K562 (cell line): Measurements from ENCODE around the gene NELL1. TPM values are rescaled to one million over a fixed set of nuclear protein-coding genes. Genes with fewer than 3 reads are reported as not detected.

Experiments used
- ATAC-seq: fragments of 200-7000 bp; cut with Tn5 transposase; 3 replicates; pipeline ENCODE4 v1.9.1; 2020; ENCODE audit warnings: moderate library complexity
- BruUV-seq: library from RNA; stranded (reverse); fragments of 400-500 nt; replicated peaks from 2 replicates; lab custom pipeline; 2021; lab: Mats Ljungman, UMichigan
- CTCF ChIA-PET: fragments of 300-600 bp; formaldehyde crosslinking; extraction: SDS; loops from one replicate; lab custom pipeline; 2021; ENCODE audit warnings: low intra/inter-chr PET ratio; lab: Yijun Ruan, JAX
- POLR2A ChIA-PET: fragments of 300-600, 350-650 bp; sonication (Branson Sonifier 250); formaldehyde crosslinking; extraction: SDS; loops from one replicate; lab custom pipeline; 2021; ENCODE audit warnings: antibody characterized with exemption, inconsistent platforms; lab: Yijun Ruan, JAX
- DNase-seq, 4 experiments: peaks; one replicate each; pipeline versions ENCODE4 v3.0.0 to v3.0.0-alpha.2; 2011 to 2018; ENCODE audit warnings: low spot score in 3 of 4, mixed read lengths in 3 of 4; ENCODE audit errors: extremely low read depth in 1 of 4
- FAIRE-seq: peaks from 2 replicates; lab custom pipeline; 2011; peaks lifted over from hg19 to GRCh38; lab: Jason Lieb, UNC
- H2AFZ ChIP-seq: 2 replicates; pipeline ENCODE4 v1.6.0; 2011; ENCODE audit warnings: low read depth, low read length, control low read depth, inconsistent platforms
- H3K27ac ChIP-seq: fragments of 200-600 bp; 3 replicates; pipeline ENCODE4 v1.8.0; 2011; ENCODE audit warnings: low read depth, mild to moderate bottlenecking, control low read depth, inconsistent platforms, low read length, moderate library complexity, mixed read lengths; ENCODE audit errors: extremely low read depth
- H3K27me3 ChIP-seq, 2 experiments: fragments of 300-600 bp in 1 of 2; 2 replicates in 1 of 2; 3 replicates in 1 of 2; pipeline versions ENCODE4 v1.6.0 to v1.8.0; 2011; ENCODE audit warnings: inconsistent platforms in 2 of 2, low read length in 2 of 2, mild to moderate bottlenecking in 1 of 2, mixed read lengths in 1 of 2, moderate library complexity in 1 of 2; ENCODE audit not compliant: control insufficient read depth in 2 of 2, insufficient read depth in 2 of 2
- H3K36me3 ChIP-seq: fragments of 300-600 bp; 3 replicates; pipeline ENCODE4 v1.8.0; 2011; ENCODE audit warnings: mild to moderate bottlenecking, low read length, inconsistent platforms; ENCODE audit not compliant: control insufficient read depth, insufficient read depth
- H3K4me1 ChIP-seq, 2 experiments: fragments of 200-600 bp in 1 of 2; replicated peaks in 1 of 2; 2 replicates in 1 of 2; 3 replicates in 1 of 2; pipeline versions ENCODE4 v1.5.1 to v1.8.0; 2011; ENCODE audit warnings: inconsistent platforms in 2 of 2, low read length in 2 of 2, mild to moderate bottlenecking in 1 of 2, mixed read lengths in 1 of 2, moderate library complexity in 1 of 2; ENCODE audit not compliant: control insufficient read depth in 2 of 2, insufficient read depth in 2 of 2
- H3K4me2 ChIP-seq: 2 replicates; pipeline ENCODE4 v1.6.1; 2011; ENCODE audit warnings: low read length, control low read depth, inconsistent platforms, mixed read lengths; ENCODE audit not compliant: insufficient read depth
- H3K4me3 ChIP-seq: fragments of 200-600 bp; sonication (generic), shearing (Covaris generic); 2 replicates; pipeline ENCODE4 v1.5.1; 2016; ENCODE audit warnings: control low read depth, inconsistent platforms
- H3K79me2 ChIP-seq: fragments of 200-600 bp; 3 replicates; pipeline ENCODE4 v1.8.0; 2011; ENCODE audit warnings: low read length, inconsistent platforms; ENCODE audit not compliant: control insufficient read depth, insufficient read depth
- H3K9ac ChIP-seq, 2 experiments: 2 replicates each; pipeline versions ENCODE4 v1.6.0 to v1.6.1; 2011; ENCODE audit warnings: low read depth in 2 of 2, low read length in 2 of 2, control low read depth in 1 of 2, inconsistent platforms in 1 of 2, mild to moderate bottlenecking in 1 of 2, mixed read lengths in 1 of 2; ENCODE audit not compliant: insufficient read depth in 1 of 2
- H3K9me1 ChIP-seq: one replicate; pipeline ENCODE4 v1.6.0; 2011; ENCODE audit warnings: inconsistent platforms, mild to moderate bottlenecking, low read length, moderate library complexity; ENCODE audit not compliant: control insufficient read depth, insufficient read depth
- H3K9me3 ChIP-seq: replicated peaks from 2 replicates; pipeline ENCODE4 v1.5.1; 2011; ENCODE audit warnings: low read depth, low read length, inconsistent platforms; ENCODE audit not compliant: control insufficient read depth, insufficient read depth
- H4K20me1 ChIP-seq: replicated peaks from 2 replicates; pipeline ENCODE4 v1.6.1; 2011; ENCODE audit warnings: low read length, inconsistent platforms, mixed read lengths; ENCODE audit not compliant: control insufficient read depth, insufficient read depth
- ARID2 ChIP-seq: fragments of 450-650 bp; IDR thresholded peaks from 2 replicates; pipeline ENCODE4 v1.6.1; 2017; ENCODE audit warnings: antibody characterized with exemption, mild to moderate bottlenecking
- ELF1 ChIP-seq: fragments of 200-800 bp; sonication (Bioruptor generic); IDR thresholded peaks from 2 replicates; pipeline ENCODE4 v1.6.1; 2016; ENCODE audit warnings: missing genetic modification characterization, missing compliant biosample characterization
- ELF4 ChIP-seq: fragments of 450-650 bp; formaldehyde crosslinking; IDR thresholded peaks from 2 replicates; pipeline ENCODE4 v1.4.0; 2022; ENCODE audit warnings: missing genetic modification characterization
- PHF8 ChIP-seq: fragments of 200-600 bp; sonication (generic); IDR thresholded peaks from 2 replicates; pipeline ENCODE4 v1.6.1; 2012; ENCODE audit warnings: mixed run types, mild to moderate bottlenecking, inconsistent platforms, low read length, moderate library complexity, borderline replicate concordance
- RBM39 ChIP-seq: fragments of 200-400 bp; formaldehyde crosslinking; optimal IDR thresholded peaks from 2 replicates; pipeline ENCODE3; 2018; ENCODE audit warnings: low read depth, low read length
- SETDB1 ChIP-seq: IDR thresholded peaks from one replicate; pipeline ENCODE4 v1.6.1; 2012; ENCODE audit warnings: low read length, control low read depth, inconsistent platforms
- SREBF2 ChIP-seq: sonication (generic); formaldehyde crosslinking; IDR thresholded peaks from 2 replicates; pipeline ENCODE4 v1.4.0; 2020; ENCODE audit warnings: mild to moderate bottlenecking, missing genetic modification reagents
- U2AF2 ChIP-seq: fragments of 200-400 bp; formaldehyde crosslinking; optimal IDR thresholded peaks from 2 replicates; pipeline ENCODE3; 2017; ENCODE audit warnings: low read depth, mild to moderate bottlenecking, low read length
- XRCC4 ChIP-seq: IDR thresholded peaks from one replicate; pipeline ENCODE4 v1.6.1; 2011; ENCODE audit not compliant: insufficient read depth, insufficient read length; ENCODE audit errors: extremely low read depth
- ZNF24 ChIP-seq: fragments of 450-650 bp; IDR thresholded peaks from 2 replicates; pipeline ENCODE4 v1.6.1; 2016
- ZNF354B ChIP-seq: fragments of 250-450 bp; sonication (Bioruptor Pico); IDR thresholded peaks from 2 replicates; pipeline ENCODE4 v1.4.0; 2020
- ZSCAN32 ChIP-seq: fragments of 450-650 bp; formaldehyde crosslinking; IDR thresholded peaks from 2 replicates; pipeline ENCODE4 v1.4.0; 2020; ENCODE audit warnings: mild to moderate bottlenecking, moderate library complexity
- WGBS: fragments of 100-300 bp; shearing (Covaris generic); methylation state at CpG from one replicate; pipeline ENCODE4 v1.1.6; 2016; ENCODE audit warnings: low coverage, mixed read lengths; ENCODE audit not compliant: insufficient coverage; ENCODE audit errors: missing lambda C conversion rate; 5-methylcytosine and 5-hydroxymethylcytosine counted together
- in situ Hi-C: fragments of 300-500 bp; cut with MboI; formaldehyde crosslinking; loops from 4 replicates; pipeline ENCODE4 v1.15.0; 2018; ENCODE audit warnings: inconsistent platforms, mixed read lengths
- intact Hi-C: fragments of 100-400 bp; cut with micrococcal nuclease; formaldehyde crosslinking; loops from 2 replicates; pipeline ENCODE4 v1.14.2; 2022
- polyA plus RNA-seq, 8 experiments: library from polyadenylated mRNA; depleted of rRNA in 4 of 8; stranded (reverse) in 5 of 8; unstranded in 3 of 8; fragments of >200 nt; fragmentation: Nextera tagmentation in 2 of 8; fragmentation: Illumina TruSeq in 1 of 8; extraction: Ambion mirVana in 2 of 8; extraction: Trizol in 1 of 8; gene quantifications; 2 replicates each; pipeline versions ENCODE4 v1.2.1 to v1.2.3, GENCODE V29; 2011 to 2014; ENCODE audit warnings: inconsistent platforms in 1 of 8, missing spikeins in 1 of 8
- total RNA-seq, 7 experiments: library from RNA; depleted of rRNA in 6 of 7; stranded (reverse); fragments of >200 nt in 6 of 7; fragmentation: Illumina TruSeq in 2 of 7; extraction: Trizol in 2 of 7; gene quantifications; 2 replicates each; pipeline versions ENCODE4 v1.2.1 to v1.2.3, GENCODE V29; 2011 to 2021; ENCODE audit warnings: low replicate concordance in 1 of 7
- TF ChIP-seq, protein P1 (sequence below): fragments of 250-450 bp; sonication (Bioruptor Pico); IDR thresholded peaks from 2 replicates; pipeline ENCODE4 v1.8.0; 2022; ENCODE audit warnings: inconsistent platforms, mild to moderate bottlenecking, moderate library complexity, borderline replicate concordance

The NELL1 gene
- total and polyA plus RNA-seq, 9 of the 15 experiments (the other 6 are each of a cell fraction or from before 2014, with no cell fraction given), result not detected

DNA sequence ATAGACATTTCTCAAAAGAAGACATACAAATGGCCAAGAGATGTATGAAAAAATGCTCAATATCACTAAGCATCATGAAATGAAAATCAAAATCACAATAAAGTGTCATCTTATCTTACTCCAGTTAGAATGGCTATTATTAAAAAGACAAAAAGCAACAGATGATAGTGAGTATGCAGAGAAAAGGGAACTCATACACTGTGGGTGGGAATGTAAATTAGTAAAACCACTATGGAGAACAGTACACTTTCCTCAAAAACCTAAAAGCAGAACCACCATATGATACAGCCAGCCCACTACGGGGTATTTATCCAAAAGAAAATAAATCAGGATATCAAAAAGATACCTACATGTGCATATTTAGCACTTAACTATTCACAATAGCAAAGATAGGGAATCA is 823.5 kb downstream of the NELL1 start (continued):
- TF ChIP-seq, protein P1, sequence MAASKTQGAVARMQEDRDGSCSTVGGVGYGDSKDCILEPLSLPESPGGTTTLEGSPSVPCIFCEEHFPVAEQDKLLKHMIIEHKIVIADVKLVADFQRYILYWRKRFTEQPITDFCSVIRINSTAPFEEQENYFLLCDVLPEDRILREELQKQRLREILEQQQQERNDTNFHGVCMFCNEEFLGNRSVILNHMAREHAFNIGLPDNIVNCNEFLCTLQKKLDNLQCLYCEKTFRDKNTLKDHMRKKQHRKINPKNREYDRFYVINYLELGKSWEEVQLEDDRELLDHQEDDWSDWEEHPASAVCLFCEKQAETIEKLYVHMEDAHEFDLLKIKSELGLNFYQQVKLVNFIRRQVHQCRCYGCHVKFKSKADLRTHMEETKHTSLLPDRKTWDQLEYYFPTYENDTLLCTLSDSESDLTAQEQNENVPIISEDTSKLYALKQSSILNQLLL, result no peak
- TF ChIP-seq ZNF354B (CRISPR knock-in tag) (no peak), SREBF2 (no peak), ZSCAN32 (CRISPR knock-in tag) (no peak), U2AF2 (no peak), ELF4 (CRISPR knock-in tag) (no peak), ZNF24 (no peak), PHF8 (no peak), RBM39 (no peak)

DNA sequence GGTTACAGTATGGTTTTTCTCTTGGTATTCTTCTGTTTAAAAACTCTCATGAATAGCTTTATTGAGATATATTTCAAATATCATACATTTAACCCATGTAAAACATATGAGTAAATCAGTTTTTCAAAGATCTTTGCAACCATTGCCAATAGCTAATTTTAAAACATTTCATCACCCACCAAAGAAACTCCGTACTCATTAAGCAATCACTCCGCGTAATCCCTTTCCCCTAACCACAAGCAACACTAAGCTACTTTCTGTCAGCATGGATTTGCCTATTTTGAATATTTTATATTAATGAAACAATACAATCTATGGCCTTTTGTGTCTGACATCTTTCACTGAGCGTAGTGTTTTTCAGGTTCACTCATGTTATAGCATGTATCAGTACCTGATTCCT is 825.6 kb downstream of the NELL1 start:
- no peak for DNase-seq
- no peak for ATAC-seq
- no peaks in the 10 kb centered on the region for H3K36me3 ChIP-seq
- H3K4me3 ChIP-seq, result no peak overlapping the region
- TF ChIP-seq ARID2 (no peak), XRCC4 (no peak), ELF1 (tag) (no peak), SETDB1 (no peak)
- H3K27ac ChIP-seq, result no peak overlapping the region
- POLR2A ChIA-PET, result no interaction called here
- H3K4me1 ChIP-seq, result no peaks in the 10 kb centered on the region
- CTCF ChIA-PET, result no interaction called here
- no peak overlapping the region for H2AFZ ChIP-seq
- no peaks in the 10 kb centered on the region for H3K27me3 ChIP-seq
- no peaks in the 10 kb centered on the region for H4K20me1 ChIP-seq
- no peaks in the 10 kb centered on the region for H3K9me1 ChIP-seq
- FAIRE-seq, result no peak
- no TSS peak for BruUV-seq
- no peaks in the 10 kb centered on the region; the same call in 1 of the 2 replicates for H3K9me3 ChIP-seq
- in situ Hi-C loops (no loop called here), intact Hi-C loops (no loop called here)
- WGBS, result 35% methylated on average over 4 of the region's 4 CpGs
- H3K9ac ChIP-seq, result no peak overlapping the region
- no peaks in the 10 kb centered on the region for H3K79me2 ChIP-seq
- H3K4me2 ChIP-seq, result no peak overlapping the region
